G401.6 (cell line): ENCODE results near the gene PEDS1.
"Not testable (repeated sequence)": the region's sequence is repeated elsewhere in the genome, so short reads cannot be mapped to it uniquely, and the experiment has no call there.

Experiments
- FAIRE-seq: peaks from 2 replicates; lab custom pipeline; 2012; peaks lifted over from hg19 to GRCh38; lab: Jason Lieb, UNC

Gene PEDS1

DNA sequence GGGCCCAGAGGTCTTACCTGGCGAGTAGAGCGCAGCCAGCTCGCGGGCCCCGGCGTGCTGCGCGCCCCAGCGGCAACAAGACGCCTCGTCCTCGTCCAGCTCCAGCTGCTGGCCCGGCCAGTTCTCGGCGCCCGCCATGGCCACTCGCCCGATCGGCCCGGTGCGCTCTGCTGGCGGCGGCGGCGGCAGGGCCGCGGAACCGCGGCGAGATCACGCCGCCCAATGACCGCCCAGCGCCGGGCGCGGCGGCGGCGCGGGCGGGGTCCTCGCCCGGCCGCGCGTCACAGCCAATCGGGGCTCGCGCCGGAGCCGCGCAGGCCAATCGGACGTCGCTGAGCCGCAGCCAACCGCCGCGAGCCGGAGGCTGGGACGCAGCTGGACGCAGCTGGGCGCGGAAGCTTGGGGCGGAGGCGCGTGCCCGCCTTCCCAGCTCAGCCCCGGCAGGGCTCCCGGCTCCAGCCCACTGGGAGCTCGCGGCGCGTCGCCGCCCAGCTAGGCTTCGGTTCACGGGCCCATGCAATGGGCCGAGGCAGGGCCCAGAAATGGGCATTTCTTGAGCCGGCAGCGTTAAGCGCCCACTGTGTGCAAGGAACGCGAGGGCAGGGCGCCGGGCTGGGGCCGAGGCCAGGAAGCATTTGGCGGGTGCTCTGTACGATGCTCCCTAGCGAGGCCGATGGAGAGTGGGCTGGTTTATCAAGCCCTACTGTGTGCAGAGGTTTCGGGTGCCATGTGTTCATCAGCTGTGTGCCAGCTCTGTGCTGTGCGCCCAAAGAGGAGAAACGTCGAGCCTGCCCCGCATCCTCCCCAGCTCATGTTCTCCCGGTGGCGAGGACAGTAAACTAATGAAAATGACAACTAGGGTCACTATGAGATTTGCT, at the start of gene PEDS1:
TSS of gene PEDS1 (minus strand) at position 224 of the 878 bp plus-strand sequence. CDS start at position 138, 86 bp downstream.
- no peak for FAIRE-seq

DNA sequence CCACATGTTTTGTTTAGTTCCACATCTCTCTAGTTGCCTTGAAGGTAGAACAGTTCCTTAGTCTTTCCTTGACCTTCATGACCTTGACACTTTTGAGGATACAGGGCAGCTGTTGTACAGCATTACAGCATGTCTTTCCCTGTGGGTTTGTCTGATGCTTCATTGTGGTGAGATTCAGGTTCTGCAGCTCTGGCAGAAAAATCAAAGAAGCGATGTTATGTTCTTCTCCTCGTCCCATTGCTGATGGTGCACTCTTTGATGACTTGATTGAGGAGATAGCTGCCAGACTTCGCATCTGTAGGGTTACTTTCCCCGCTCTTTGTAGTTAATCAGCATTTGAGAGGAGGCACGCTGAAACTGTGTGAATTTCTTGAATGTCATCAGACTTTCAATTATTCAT, 49.2 kb upstream of the PEDS1 start:
- FAIRE-seq, result no peak

DNA sequence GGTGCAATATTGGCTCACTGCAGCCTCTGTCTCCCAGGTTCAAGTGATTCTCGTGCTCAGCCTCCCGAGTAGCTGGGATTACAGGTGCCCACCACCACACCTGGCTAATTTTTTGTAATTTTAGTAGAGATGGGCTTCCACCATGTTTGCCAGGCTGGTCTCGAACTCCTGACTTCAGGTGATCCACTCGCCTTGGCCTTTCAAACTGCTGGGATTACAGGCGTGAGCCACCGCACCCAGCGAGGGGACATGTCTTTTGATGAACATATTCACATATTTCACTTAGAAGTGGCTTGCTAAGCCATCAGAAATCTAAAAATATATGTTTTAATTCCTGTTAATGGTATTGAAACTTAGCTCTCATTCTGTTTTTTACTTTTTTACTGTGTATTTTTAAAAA, 48.2 kb upstream of the PEDS1 start:
- not testable (repeated sequence) for FAIRE-seq

DNA sequence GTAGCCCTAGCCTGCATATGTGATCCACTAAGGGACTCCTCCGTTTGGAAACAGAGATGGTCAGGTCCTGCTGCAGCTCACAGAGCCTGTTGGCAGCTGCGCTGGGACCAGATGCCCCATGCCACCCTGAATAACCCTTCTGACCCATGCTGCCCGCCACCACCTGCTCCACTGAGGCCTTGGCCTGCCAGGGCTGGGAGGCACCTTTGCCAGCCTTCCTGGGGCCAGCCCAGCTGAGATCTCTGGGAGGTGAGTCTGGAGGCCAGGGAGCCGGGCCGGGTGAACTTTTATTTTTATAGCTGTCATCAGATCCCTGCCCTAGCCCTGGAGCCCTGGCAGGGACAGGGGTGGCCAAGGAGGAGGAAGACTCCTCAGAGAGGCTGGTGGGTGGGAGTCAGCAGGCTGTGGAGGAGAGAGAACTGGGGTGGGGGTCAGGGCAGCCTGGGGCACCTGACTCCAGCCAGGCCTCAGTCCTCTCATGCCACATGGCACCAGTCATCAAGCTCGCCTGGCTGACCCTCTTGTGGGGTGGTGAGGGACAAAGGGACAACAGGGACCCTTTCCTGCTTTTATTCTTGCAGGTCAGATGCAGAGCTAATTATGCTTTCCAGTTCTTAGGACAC, 47.1 kb upstream of the PEDS1 start:
- no peak for FAIRE-seq

DNA sequence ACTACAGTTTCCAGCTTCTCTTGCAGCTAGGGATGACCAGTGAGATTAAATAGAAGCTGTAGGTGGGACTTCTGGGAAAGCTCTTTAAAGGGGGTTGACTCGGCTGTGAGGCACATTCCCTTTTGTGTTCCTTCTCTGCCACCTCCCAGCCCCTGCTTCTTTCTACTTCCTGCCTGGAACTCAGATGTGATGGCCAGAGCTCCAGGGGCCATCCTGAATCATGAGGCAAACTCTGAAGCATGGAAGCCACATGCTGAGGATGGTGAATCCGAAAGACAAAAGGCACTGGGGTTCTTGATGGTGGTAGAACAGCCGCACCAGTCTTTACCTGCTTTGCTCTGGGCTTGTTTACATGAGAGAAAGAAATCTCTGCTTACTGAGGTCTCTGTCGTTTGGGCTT, 46.2 kb upstream of the PEDS1 start:
- FAIRE-seq, result no peak

DNA sequence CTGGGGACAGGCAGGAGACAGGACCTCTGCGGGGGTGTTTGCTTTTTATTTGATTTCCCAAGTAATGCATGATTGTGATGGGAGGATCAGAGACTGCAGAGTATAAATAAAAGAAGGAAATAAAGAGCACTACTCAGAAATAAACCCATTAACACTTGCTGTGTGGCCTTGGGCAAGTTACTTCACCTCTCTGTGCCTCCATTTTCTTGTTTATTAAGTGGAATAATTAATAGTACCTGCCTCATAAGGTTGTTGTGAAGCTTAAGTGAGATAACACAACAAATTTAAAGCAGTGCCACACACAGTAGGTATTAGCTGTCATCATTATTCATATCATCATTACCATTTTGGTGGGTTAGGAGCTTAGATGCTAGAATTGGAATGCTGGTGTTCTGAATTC, 45.2 kb upstream of the PEDS1 start:
- FAIRE-seq, result no peak

DNA sequence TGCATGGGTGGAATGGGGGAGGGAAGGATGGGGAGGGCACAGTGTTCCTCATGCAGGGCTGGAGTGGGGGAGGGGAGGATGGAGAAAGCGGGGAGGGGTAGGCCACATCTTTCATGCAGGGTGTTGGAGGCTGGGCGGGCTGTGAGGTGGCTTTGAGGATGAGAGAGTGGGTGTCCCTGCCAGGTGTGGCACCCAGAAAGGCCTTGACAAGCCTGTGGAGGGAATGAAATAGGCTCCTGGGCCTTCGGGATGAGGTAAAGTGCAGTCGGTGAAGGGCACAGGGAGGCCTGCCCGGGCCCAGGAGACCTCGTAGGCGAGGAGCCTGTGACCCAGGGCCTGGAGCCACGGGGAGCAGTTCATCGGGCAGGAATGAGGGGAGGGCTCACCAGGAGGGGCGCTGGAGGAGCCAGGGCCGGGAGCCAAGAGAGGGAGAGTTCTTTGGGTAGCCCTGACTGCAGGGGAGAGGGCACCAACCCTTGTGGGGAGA, 44.7 kb upstream of the PEDS1 start:
- FAIRE-seq, result no peak

DNA sequence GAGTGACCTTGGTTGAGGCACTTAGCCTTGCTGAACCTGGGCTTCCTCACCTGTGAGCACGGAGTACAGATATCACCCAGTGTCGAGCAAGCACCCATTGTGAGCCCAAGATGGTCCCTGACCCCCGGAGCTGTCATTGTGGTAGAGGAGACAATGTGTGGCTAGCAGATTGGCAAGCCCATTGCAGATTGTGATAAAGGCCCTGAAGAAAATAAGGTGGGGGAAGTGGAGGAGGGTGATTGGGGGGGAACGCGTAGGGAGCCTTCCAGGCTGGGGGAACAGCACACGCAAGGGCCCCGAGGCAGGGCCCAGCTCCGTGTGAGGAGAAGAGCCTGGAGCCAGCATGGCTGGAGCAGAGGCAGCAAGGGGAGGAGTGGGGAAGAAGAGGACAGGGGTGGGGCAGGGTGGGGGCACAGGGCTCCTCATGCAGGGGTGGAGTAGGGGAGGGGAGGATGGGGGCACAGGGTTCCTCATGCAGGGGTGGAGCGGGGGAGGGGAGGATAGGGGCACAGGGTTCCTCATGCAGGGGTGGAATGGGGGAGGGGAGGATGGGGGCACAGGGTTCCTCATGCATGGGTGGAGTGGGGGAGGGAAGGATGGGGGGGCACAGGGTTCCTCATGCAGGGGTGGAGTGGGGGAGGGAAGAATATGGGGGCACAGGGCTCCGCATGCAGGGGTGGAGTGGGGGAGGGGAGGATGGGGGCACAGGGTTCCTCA, 44.1 kb upstream of the PEDS1 start:
- no peak for FAIRE-seq

DNA sequence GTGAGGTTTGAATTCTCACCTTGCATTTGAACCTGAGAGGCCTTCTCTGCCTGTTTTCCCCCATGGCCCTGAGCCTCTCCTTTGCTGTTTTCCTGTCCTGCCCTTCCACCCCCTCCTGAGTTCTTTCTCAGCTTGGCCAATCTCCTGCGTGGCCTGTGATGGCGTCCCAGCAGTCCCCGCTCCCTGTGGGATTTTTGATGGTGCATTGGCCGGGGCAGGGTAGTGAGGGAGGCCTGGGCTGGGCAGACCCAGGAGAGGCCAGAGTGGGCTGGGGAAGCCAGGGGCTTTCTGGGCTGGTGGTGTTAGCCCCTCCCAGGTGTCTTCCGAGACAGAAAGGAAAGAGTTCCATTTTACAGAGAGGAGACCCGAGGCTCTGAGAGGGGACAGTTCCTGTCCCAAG, 43.4 kb upstream of the PEDS1 start:
- FAIRE-seq, result no peak

DNA sequence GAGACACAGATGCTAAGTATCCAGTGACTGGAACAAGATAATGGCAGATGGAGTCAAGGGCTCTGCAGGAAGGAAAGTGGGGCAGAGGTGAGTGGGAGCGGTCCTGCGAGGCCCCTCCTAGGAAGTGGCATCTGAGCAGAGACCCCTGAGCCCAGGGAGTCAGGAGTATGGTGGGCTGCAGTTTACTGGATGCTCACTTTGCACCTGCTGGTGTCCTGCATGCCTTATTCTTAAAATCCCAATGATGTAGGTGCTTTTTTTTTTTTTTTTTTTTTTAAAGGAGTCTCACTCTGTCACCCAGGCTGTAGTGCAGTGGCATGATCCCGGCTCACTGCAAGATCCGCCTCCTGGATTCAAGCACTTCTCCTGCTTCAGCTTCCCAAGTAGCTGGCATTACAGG, 42.7 kb upstream of the PEDS1 start:
- FAIRE-seq, result no peak

DNA sequence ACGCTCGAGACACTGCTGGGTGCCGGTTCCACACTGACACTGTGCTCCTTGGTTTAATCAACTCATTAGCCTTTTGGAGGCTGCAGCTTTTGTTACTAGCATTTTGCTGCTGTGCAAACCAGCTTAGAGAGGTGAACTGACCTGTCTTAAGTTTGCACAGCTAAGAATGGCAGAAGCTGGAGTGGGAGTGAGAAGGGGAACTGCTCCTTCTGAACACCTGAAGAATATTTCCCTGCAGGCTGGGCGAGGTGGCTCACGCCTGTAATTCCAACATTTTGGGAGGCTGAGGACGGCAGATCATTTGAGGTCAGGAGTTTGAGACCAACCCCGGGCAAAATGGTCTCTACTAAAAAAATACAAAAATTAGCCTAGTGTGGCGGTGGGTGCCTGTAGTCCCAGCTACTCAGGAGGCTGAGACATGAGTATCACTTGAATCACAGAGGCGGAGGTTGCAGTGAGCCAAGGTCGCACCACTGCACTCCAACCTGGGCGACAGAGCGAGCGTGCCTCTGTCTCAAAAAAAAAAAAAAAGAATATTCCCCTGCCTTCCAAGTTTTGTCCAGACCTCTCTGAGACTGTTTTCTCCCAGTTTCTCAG, 42.1 kb upstream of the PEDS1 start:
- FAIRE-seq, result no peak

DNA sequence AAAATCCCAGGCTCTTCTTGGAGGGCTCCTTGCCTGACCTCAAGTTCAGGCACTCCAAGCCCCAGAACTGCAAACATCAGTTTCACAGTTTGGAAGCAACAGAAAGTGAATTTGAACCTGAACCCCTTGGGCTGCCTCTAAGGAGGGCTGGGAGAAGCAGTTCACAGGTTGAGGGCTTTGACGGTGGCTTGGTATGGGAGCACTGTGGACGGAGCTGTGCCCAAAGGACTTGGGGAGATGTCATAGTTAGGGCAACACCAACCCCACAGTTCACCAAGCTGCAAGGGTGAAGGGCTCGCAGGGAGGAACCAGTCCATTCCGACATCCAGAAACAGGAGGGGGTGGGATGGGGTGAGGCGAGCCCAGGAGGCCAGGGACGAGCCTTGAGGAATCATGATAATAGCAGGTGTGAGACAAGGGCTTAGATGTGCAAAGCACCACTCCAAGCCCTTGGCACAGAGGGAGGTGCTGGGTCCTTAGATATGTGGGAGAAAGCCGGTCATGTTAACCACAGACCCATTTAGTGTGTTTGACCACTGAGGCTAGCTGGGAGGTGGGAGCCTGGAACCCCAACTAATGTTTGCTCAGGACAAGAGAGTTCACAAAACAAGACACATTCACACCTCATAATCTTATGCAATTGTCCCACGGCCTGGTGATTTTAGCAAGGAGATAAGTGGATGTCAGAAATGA, 41.5 kb upstream of the PEDS1 start:
- no peak for FAIRE-seq

DNA sequence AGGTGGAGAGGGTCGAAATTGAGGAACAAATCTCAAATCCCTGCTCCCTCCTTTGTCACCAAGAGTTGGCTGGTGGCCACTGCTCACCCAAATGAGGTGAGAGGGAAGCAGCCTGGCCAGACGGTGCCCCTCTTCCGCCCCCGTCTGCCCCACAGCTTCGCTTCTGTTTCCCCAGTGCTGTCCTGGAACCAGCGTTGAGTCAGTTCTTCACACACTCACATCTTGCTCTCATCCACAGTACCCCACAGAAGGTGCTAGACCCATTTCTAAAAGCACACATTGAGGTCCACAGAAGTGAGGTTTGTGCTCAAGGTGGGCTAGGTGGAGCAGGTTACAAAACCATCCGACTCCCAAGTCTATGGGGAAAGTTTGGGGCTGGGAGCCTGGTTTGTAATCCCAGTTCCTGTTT, 40.9 kb upstream of the PEDS1 start:
- FAIRE-seq, result no peak

DNA sequence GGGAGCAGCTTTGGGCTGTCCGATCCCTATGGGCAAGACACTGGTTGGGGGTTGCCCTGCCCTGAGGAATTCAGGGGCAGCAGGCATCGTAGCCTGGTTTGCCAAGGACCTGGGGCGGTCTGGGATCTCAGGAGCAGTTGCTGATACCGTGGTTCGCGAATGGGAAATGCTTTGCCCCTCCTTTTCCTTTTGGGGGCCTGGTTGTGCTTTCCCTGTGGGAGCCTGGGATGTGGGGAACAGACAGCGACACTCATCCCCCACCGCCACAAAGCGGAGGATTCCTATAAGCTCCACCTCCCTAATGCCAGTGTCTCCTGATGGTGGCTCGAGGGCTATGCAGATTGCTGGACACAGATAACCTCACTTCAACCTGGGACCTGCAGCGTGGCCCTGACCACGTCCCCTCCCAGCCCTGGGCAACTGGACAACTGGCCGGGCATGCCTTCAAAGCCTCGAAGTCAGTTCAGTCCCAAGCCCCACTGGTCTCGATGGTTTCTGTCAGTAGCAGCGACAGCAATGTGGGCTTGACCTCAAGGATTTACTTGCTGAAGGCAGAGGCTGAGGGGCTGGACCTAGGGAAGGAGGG, 40.4 kb upstream of the PEDS1 start:
- no peak for FAIRE-seq

DNA sequence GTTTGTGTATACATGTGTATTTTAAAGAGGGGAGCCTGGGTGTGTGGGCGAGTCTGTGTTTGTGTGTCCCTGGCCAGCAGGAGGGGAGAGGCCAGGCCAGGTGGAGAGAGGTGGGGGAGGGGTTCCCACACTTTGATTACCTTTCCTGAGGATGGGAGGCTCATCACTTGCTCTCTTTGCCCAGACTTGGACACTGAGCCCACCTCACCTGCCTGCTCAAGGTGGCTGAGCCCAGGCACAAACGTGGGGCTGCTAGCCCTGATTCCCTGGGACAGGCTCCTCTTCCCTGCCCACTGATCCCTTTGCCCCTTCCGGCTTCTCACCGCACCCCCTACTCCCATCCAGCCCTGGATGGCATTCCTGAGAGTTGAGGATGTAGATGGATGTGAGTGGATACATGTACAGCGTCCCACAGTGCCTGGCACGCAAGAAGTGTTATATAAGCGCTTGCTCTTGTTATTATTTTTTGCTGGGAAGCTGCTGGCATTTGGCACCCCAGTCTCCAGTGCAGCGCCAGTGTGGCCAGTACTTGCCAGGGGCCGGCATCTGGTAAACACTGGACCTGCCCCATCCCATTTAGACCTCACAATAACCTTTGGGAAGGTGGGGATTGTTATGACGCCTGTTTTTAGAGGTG, 39.8 kb upstream of the PEDS1 start:
- FAIRE-seq, result no peak

DNA sequence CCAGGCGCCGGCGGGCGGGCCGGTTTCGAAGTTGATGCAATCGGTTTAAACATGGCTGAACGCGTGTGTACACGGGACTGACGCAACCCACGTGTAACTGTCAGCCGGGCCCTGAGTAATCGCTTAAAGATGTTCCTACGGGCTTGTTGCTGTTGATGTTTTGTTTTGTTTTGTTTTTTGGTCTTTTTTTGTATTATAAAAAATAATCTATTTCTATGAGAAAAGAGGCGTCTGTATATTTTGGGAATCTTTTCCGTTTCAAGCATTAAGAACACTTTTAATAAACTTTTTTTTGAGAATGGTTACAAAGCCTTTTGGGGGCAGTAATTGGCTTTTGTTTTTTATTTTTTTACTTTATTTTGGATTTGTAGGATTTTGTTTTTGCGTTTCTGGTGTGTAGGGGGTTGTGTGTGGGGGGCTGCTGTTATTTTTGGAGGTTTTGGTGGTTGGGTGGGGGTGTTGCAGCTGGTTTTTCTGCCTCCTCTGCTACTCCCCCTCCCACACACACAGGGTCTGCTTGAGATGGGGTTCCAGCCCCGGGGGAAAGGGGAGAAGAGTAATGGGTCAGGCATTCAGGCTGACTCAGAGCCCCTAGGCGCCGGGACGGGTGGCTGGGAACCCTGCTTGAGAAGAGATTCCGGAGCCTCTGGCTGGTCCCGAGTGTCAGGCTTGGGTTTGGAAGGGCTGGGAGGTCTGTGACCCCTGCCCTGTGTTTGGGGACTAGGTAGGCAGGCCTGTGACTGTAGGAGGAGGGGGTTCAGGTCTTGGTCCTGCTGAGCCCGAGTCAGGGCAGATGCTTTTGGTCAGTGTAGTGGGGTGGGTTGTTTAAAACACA, 39.1 kb upstream of the PEDS1 start:
- peak; percentile 75 for FAIRE-seq

DNA sequence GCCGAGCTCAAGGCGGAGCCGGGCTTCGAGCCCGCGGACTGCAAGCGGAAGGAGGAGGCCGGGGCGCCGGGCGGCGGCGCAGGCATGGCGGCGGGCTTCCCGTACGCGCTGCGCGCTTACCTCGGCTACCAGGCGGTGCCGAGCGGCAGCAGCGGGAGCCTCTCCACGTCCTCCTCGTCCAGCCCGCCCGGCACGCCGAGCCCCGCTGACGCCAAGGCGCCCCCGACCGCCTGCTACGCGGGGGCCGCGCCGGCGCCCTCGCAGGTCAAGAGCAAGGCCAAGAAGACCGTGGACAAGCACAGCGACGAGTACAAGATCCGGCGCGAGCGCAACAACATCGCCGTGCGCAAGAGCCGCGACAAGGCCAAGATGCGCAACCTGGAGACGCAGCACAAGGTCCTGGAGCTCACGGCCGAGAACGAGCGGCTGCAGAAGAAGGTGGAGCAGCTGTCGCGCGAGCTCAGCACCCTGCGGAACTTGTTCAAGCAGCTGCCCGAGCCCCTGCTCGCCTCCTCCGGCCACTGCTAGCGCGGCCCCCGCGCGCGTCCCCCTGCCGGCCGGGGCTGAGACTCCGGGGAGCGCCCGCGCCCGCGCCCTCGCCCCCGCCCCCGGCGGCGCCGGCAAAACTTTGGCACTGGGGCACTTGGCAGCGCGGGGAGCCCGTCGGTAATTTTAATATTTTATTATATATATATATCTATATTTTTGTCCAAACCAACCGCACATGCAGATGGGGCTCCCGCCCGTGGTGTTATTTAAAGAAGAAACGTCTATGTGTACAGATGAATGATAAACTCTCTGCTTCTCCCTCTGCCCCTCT, 38.2 kb upstream of the PEDS1 start:
- no peak for FAIRE-seq

DNA sequence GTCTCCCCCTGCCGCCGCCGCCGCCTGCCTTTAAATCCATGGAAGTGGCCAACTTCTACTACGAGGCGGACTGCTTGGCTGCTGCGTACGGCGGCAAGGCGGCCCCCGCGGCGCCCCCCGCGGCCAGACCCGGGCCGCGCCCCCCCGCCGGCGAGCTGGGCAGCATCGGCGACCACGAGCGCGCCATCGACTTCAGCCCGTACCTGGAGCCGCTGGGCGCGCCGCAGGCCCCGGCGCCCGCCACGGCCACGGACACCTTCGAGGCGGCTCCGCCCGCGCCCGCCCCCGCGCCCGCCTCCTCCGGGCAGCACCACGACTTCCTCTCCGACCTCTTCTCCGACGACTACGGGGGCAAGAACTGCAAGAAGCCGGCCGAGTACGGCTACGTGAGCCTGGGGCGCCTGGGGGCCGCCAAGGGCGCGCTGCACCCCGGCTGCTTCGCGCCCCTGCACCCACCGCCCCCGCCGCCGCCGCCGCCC, 37.6 kb upstream of the PEDS1 start:
- FAIRE-seq, result no peak
